Activated CD4-positive, alpha-beta T cell treated with anti-CD3 and anti-CD28 coated beads, Interleukin-2, Interleukin-4, amounts not matched to agents 100 ng/mL and 50 ng/mL, durations not matched to agents 16 hours and 8 hours (primary cell): ENCODE results near the gene EXD3.

Experiments
- DNase-seq: peaks from one replicate; pipeline ENCODE4 v3.0.0-alpha.2; 2020; ENCODE audit warnings: low spot score

EXD3 gene

DNA sequence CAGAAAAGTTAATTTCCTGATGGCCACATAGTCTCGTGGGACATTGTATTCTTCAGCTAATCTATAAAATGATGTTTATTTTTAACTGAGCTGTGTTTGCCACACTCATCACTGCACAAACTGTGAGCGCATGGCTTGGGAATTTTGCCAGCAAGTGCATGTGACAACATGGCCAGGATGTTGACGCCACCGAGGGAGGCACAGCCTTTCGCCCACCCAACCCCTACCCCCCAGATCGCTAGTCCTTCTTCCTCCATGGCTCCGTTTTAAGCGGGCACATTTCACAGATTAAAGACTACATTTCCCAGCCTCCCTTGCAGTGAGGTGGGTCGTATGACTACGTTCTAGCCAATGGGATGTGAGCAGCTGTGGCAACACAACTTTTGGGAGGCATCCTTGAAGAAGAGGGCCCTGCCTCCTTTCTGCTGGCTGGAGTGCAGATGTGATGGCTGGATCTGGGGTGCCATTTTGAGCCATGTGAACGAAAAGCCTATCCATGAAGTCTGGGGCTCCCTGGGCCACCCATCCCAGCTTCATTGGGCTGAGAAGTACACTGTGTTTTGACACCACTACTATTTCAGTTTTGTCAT, 128.8 kb downstream of the EXD3 start:
- DNase-seq = peak; percentile 46

DNA sequence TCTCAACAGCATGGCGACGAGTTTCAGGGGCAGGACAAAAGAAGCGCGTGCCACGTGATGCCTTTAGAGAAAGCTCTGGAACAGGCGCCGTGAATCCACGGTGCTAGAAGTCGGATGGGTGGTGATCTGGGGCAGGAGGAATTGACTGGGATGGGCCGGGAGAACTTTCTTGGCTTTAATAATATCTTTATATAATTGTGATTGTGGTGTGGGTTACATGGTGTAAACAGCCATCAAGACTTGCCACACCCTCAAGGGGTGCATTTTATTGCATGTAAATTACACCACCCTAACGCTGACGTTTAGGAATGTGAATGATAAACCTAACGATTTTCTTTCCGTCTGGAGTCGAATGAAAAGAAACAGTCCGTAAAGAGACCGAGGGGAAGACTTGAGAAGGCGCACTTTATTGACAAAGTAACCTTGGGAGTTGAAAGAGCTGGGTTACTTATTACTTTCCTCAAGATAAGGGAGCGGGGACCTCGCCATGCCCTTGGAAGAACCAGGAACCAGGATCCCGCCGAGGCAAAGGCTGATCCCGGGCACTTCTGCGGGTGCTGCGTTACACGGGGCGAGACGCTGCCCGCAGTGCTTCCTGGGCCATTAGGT, 129.4 kb downstream of the EXD3 start:
- DNase-seq = no peak

DNA sequence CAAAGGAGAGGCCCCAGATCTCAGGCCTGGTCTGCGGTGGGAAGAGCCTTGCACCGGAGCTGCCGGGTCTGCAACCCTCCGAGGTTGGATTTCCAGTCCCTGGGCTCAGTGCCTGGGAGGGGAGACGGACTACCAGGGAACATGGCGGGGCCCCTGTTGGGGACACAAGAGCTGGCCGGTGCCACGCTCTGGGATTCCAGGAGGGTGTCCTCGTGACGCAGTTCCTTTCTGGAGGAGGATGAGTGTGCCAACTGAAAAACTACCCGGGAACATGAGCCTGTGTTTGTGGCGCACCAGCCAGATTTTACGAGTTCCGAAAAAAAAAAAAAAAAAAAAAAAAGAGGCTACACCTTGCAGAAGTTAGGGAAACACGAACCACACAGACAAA, 129.9 kb downstream of the EXD3 start:
- no peak for DNase-seq

DNA sequence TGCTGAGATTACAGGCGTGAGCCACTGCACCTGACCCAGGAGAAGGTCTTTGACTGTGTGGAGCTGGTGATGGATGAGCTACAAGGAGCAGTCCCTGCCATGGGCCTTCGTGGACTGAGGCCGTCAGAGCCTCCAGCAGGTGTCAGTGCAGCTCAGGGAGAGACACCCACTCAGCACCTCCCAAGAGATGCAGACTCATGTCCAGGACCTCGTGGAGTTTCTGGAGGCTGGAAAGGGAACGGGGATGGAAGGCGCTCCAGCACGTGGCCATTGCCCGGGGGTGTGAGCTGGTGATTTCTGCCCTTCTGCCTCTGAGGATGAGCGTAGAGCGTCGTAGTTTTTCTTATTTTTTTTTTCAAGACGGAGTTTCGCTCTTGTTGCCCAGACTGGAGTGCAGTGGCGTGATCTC, 136.0 kb downstream of the EXD3 start:
- peak; percentile 30 for DNase-seq

DNA sequence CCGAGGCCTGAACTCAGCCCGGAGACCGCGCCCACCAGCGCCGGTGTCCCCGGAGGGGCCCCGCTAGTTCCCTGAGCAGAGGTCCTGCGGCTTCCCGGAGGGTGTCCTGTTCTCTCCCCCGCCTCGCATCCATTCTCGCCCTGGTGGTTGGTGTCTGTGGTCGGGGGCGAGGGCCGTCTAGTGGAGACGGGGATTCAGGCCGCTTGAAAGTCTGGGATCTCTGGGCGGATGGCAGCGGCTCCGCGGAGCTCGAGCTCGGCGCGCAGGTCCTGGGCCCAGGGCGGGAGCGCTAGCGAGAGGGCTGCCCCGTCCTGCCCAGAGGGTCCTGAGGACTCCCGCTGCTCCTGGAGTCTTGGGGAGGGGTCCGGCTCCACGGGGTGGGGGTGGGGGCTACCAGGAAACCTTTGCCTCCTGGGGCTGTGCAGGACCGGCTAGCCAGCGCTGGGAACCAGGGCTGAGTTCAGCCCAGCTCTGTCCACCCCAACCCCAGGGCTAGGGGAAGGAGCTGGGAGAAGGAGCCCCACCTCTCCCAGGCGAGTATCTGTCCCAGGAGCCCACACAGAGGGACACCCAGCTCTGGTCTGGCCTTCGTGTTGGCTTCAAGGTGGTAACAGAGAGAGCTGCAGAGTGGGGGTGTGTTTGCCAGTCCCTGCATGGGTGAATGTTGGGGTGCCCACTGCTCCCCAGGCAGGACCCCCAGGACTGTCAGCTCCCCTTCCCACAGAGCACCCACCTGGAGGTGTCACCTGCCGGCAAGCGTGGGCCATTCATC, 141.4 kb downstream of the EXD3 start:
- no peak for DNase-seq

DNA sequence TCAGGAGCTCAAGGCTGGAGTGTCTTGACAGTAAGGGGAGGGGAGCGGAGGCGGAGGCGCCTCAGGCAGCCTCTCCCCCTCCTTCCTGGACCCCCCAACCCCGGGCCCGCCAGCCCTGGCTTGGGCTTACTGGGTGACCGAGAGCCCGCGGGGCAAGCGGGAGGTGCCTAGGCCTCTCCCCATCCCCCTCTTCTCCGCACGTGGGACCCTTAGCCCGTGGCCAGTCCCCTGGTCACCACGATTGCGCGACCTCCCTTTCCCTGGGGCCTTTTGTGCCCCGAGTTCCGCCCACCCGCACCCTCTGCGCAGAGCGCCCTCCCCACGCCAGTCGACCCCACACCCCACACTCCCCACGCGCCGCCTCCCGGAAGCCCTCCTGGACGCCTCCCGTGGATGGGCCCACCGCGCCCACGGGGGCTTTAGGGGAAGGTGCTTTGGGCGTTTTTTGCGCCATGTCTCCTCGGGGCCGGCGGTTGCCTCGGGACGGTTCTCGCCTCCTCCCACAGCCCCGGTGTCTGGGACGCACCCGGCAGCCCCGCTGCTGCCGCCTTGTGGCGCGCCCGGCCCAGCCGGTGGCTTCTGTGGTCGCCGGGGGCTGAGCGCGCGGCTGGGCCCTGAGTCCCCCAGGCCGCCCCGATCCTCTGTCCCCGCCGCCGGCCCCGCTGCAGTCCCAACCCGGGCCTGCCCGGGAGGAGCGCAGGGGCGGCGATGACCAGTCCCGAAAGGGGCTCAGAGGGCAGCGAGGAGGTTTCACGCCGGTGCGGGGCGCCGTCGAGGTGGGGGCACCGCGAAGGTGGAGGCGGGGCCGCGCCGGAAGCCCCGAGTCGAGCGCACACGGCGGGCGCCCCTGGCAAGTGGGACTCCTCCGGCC, 142.3 kb downstream of the EXD3 start:
- DNase-seq = no peak

DNA sequence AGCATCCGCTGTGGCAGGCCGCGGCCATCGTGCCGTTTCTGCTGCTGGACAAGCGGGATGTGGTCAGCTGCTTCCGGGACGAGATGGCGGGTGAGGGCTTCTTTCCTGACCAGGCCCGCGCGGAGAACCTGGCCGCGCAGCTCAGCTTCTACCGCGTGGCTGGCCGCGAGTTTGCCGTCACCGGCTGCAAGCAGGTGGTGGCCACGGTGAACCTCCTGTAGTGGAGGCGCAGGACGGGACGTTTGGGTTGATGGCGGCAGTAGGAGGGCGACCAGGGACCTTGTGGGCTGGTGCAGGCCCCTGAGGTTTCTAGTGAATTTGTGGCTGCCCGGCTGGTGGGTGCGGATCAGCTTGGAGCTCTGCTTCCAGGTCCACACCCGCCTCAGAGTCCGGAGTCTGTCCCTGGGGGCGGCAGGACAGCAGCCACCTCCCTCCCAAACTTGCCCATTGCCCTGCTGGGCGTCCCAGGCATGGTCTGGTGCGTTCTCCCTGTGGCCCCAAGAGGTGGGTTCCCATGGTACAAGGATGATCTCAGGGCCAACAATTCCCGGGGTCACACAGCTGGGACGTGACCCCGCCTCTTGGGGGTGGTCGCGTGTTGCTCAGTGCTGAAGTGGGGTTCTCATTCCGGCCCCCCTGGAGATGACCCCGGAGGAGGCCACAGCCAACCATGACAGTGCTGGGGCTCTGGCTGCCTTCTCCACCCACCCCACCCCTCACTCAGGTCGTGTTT, 143.1 kb downstream of the EXD3 start:
- DNase-seq = no peak

DNA sequence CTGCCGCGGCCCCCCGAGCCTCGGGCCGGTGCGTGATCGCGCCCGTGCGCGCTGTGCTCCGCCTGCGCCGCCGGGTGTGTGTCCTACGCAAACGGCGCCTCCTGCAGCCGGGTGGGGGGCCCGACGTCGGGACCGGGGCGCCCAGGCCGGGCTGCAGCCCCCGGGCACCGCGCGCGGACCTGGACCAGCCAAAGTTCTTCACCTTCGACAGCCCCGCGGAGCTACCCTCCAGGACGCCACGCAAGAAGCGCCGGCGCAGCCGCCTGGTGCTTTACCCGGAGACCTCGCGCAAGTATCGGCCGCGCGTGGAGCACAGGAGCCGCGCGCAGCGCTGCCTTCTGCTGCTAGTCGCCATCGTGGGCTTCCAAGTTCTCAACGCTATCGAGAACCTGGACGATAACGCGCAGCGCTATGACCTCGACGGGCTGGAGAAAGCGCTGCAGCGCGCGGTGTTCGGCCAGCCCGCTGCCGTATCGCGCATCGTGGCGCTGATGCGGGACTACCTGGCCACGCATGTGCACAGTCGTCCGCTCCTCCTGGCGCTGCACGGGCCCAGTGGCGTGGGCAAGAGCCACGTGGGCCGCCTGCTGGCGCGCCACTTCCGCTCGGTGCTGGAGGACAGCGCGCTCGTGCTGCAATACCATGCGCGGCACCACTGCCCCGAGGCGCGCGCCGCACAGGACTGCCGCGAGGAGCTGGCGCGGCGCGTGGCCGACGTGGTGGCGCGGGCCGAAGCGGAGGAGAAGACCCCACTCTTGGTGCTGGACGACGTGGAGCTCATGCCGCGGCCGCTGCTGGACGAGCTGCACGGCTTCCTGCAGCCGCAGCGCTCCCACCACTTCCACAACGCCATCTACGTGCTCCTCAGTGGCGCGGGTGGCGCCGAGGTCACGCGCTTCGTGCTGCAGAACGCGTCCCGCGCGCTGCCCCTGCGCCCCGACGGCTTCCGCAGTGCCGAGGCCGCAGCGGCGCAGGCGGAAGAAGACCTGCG, 143.9 kb downstream of the EXD3 start:
- DNase-seq = no peak

DNA sequence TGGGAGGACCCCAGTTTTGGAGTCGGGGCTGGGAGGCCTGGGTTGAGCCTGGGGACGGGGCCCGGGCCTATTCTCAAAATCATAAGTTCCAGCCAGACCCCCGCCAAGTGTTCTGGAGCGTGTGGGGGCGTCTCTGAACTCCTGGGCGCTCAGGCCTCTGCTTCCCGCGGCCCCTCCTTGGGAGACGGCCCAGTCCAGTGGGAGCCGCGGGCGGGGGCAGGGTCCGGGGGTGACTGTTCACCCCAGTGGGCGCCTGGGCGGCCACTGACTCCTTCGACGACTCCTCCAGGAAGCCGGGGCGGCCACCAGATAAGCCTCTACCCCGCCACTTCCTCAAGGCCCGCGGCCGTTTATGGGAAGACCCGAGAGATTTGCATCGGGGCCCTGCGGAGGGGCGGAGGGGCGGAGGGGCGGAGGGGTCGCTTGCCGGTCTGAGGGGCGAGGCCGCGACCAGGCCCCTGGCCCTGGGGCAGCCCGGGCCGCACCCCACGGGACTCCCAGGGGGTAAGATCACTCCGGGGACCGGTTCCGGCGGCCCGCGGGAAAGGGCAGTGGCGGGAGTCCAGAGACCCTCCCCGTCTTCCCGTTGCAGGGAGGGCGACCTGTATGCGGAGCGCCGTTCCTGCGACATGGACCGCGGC, 144.8 kb downstream of the EXD3 start:
- DNase-seq = no peak

DNA sequence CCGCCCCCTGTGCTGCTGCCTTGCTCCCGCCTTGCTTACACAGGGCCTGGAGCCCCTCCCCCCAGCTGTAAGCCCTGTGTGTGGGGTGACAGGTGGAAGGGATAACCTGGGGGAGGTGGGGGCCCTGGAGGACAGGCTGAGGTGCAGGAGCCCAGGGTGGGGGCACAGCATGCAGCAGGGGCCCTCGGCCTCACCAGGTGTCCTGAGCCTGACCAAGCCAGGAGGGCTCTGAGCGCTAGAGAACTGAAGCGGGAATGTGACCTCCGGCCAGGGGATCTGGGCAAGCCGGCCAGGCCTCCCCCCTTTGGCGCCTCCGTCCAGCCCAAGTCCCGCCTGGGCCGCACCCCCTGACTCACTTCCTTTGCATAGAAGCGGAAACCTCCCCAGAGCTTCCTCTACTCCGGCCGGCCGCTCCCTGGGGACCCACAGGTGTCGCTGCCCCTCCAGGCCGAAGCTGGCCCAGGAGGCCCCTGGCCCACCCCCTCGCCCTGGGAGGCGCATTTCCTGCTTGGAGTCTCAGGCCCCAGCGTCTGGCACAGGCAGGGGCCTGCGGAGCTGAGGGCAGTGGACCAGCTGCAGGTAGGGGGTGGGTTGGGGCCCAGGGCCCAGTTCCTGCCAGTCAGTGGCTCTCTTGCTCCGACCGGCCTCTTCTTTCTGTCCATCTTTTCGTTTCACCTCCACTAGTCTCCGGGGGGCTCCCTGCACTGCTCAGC, 145.5 kb downstream of the EXD3 start, which contains the start of gene TOR4A:
Gene TOR4A, plus strand, starts transcription at position 398 of the 713 bp plus-strand sequence. CDS start 964 bp downstream, outside the sequence.
- peak; percentile 59 for DNase-seq

DNA sequence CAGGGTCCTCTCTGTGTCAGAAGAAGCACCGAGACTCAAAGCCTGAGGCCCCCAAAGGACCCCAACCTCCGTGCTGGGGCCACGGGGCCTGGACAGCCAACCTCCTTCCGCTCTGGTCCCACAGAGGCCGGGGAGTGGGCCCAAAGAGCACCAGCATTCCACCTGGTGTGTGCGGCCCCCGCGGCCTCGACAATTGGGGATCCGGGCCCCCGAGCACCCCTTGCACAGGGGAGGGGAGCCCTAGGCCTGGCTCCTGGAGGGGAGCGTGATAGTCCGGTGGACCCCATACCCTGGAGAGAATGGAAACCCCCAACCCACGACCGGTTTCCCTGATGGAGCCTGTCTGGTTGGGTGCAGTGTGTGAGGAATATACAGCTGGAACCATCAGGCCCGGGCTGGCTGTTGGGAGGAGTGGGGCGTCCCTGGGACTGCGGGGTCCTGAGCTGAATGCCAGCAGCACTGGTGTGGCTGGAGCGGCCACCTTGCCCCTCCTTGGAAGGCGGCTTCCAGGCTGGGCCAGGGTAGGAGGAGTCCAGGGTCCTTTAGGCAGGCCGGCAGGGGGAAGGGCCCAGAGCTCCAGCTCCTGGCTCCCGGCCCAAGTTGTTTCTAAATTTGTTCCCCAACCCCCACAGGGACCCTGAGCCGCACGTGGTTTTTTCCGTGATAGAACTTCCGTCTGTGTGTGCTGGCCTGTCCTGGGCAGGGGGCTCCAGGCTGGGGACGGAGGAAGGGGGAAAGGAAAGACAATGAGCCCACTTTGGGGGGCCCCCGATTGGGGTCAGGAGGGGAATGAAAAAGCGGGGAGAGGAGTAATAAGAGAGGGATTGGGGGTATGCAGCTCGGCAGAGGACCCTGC, 146.3 kb downstream of the EXD3 start:
- no peak for DNase-seq

DNA sequence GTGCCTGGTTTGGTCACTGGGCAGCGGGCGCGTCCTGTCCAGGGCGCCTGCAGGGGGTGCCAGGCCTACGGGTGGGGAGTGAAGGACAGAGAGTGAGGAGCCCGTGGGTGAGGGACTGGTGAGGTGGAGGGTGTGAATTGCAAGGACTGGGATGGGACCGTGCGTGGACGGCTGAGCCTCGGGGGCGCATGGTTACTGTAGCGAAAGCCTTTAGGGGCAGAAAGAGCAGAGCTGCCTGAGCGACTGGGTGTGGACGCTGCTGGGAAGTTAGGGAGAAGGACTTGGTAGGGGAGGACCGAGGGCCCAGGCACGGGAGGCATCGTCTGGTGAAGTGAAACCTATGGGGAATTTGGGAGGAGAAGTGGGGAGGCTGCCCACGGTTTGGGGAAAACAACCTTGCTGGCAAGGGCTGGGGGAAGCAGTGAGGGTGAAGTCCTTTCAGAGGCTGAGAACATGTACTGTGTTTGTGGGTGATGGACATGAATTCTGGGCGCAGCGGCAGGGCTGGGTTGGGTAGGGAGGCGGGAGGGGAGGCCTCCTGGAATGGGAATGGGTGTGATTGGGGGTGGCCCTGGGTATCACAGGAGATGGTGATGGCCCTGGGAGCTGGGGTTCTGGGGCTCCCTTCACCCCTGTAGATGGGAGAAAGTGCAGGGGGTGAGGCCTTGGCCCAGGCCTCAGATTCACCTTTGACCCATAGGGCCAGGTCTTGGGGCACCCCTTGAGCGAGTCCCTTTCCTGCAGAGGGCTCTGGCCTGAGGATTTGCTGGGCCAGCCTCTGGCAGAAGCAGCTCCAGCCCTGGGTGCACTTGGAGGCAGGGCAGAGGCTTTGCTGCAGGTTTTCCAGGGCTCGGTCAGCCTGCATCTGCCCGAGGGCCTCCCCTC, 147.1 kb downstream of the EXD3 start:
- DNase-seq = no peak

DNA sequence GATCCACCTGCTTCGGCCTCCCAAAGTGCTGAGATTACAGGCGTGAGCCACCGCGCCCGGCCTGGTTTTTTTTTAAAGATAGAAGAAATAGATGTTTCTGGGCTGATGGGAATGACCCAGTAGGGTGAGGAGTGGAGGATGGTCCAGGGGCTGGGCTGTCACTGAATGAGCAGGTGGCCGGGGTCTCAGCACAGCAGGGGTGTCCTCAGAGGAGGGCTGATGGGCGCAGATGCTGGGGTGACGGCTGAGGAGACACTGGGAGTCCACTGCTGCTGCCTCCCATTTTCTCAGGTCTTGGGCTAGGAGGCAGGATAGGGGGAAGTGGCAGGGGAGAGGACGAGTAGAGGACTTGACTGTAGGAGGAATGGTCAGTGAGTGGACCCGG, 147.8 kb downstream of the EXD3 start:
- no peak for DNase-seq

DNA sequence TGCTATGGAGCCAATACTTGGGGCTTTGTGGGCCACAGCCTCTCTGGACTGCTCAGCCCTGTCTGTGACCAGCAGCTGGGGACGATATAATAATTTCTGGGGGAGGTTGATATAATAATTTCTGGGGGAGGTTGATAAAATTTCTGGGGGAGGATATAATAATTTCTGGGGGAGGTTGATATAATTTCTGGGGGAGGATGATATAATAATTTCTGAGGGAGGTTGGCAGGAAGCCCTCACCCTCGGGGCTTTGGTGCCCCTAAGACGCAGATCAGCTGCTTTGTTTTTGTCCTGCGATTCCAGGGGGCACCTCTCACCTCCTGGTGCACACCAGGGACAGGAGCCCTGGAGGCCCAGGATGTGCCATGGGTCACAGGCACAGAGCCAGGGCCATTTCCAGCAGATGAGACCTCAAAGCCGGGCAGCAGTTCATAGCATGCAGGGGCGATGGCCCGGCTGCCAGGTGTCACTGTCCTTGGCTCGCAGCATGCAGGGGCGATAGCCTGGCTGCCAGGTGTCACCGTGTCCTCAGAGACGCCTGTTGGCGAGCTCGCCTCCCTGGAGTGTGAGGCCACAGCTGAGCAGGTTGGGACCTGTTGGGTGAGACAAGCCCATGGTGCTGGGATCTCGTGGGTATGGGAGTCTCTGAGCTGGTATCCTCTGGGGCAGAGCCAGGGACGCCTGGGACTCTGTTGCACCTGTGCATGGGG, 149.2 kb downstream of the EXD3 start:
- no peak for DNase-seq

DNA sequence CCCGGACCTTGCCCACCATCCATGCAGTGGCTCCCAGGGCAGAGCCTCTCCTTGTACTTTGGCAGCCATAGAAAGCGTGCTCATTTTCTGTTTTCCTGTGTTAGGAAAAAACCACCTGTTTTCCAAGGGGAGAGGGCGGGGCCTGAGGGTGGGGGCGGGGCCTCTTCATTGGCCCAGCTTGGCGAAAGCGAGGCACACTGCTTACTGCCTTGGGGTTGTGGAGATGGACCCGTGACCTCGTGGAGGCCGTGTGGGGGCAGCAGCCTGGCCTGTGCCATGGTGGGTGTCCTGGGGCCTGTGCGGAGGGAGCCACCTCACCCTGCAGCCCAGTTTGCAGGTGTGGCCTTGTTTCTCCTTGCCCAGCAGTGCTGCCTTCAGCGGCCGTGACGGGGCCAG, 149.9 kb downstream of the EXD3 start:
- no peak for DNase-seq

DNA sequence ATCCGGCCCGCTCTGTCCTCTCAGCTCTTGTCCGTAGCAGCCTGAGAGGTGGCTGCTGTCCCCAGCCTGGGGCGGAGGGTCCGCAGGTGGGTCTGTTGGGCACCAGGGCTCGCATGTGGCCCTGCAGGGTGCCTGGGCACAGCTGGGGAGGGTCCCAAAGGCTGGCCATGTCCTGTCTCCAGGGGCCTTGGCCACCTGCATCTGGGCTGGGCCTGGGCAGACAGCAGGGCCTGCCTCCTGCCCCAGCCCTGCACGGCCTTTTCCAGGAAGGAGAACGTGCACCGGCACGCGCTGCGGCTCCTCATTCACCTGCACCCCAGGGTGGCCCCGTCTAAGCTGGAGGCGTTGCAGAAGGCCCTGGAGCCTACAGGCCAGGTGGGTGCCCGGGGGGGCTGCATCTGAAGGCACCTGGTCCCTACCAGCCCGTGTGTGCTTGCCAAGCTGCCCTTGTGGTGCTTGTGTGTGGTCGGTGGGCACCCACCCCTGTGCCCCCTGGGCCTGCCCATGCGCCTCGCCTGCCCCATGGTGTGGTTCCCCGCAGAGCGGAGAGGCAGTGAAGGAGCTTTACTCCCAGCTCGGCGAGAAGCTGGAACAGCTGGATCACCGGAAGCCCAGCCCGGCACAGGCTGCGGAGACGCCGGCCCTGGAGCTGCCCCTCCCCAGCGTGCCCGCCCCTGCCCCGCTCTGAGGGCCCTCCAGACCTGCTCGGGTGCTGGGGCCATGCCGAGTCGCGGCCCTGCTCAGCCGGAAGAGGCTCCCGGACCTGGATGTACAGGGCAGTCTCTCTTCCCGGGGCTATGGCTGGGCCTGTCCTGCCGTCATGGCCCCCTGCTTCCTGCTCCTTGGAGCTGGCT, 150.5 kb downstream of the EXD3 start:
- no peak for DNase-seq
